ENCODE measurements around the gene PDE3A. TPM values are rescaled to one million over a fixed set of nuclear protein-coding genes. Genes with fewer than 3 reads are reported as not detected.
A peak's percentile ranks its signal among the peaks of the same experiment; 100 is the strongest.
"Not testable (repeated sequence)": the region's sequence is repeated elsewhere in the genome, so short reads cannot be mapped to it uniquely, and the experiment has no call there.

PDE3A gene
- total RNA-seq, 6 experiments from 2014 or later: 0.02 to 0.07 (median 0.03) TPM; not detected in 3

DNA sequence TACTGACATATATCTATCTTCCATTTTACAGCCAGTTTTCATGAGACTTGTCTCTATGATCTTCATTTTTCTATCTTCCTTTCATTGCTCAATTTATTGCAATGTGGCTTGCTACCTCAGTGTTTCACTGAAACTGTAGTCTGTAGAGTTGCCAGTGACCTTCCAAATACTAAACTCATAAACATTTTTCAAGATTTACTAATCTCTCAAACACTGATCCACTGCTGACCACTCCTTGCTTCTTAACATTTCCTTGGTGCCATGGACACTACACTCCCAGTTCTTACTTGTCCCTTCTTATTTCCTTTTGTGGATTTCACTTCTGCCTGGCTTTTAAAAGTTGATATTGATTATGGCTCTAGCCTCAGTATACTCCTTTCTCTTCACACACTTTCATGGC lies 231.4 kb downstream of the PDE3A start:
- Mint-ChIP-seq H3K36me3 (ENCODE audit: low read depth) (no peaks in the 10 kb centered on the region), H3K27me3 (ENCODE audit: insufficient read depth) (no peaks in the 10 kb centered on the region), H3K27ac (no peak overlapping the region), H3K9me3 (no peaks in the 10 kb centered on the region), H3K4me1 (ENCODE audit: low read depth) (peaks cover 19% of the 10 kb centered on the region), H3K4me3 (no peak overlapping the region)
- no peak for DNase-seq
- TF ChIP-seq, protein P1, sequence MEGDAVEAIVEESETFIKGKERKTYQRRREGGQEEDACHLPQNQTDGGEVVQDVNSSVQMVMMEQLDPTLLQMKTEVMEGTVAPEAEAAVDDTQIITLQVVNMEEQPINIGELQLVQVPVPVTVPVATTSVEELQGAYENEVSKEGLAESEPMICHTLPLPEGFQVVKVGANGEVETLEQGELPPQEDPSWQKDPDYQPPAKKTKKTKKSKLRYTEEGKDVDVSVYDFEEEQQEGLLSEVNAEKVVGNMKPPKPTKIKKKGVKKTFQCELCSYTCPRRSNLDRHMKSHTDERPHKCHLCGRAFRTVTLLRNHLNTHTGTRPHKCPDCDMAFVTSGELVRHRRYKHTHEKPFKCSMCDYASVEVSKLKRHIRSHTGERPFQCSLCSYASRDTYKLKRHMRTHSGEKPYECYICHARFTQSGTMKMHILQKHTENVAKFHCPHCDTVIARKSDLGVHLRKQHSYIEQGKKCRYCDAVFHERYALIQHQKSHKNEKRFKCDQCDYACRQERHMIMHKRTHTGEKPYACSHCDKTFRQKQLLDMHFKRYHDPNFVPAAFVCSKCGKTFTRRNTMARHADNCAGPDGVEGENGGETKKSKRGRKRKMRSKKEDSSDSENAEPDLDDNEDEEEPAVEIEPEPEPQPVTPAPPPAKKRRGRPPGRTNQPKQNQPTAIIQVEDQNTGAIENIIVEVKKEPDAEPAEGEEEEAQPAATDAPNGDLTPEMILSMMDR (IDR thresholded peaks at IDR 0.05): no peak

DNA sequence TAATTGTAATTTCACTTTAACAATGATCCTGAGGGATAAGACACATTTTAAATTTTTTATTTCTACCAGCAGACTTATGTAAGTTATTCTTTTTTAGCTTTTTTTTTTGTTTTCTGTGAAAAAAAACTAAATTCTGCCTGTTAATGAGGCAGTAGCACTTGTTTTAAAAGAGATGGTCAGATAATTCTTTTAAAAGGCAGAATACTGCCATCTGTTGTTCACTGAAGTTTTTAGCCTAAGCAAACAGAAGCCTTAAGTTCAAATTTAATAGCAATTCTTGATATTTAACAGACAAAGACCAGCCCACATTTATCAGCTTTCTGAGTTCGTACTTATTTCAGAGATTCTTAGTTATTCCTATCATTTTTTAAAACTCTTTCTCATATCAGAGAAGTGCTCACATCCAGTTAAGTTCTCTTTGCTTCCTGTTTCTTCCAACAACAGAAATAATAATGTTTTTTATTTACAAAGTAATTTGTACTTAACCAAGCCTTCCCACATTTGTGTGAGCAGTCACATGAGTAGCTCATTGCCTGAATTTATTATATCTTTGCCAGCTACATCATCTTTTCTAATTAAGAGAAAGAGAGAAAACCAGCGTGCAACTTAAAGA lies 233.4 kb downstream of the PDE3A start:
- DNase-seq: peak; percentile 42
- TF ChIP-seq, protein P1 (IDR thresholded peaks at IDR 0.05): peak; percentile 79
- Mint-ChIP-seq H3K27me3 (ENCODE audit: insufficient read depth) (no peaks in the 10 kb centered on the region), H3K9me3 (no peaks in the 10 kb centered on the region), H3K4me3 (no peak overlapping the region), H3K4me1 (ENCODE audit: low read depth) (peaks cover 19% of the 10 kb centered on the region), H3K36me3 (ENCODE audit: low read depth) (no peaks in the 10 kb centered on the region), H3K27ac (no peak overlapping the region)

DNA sequence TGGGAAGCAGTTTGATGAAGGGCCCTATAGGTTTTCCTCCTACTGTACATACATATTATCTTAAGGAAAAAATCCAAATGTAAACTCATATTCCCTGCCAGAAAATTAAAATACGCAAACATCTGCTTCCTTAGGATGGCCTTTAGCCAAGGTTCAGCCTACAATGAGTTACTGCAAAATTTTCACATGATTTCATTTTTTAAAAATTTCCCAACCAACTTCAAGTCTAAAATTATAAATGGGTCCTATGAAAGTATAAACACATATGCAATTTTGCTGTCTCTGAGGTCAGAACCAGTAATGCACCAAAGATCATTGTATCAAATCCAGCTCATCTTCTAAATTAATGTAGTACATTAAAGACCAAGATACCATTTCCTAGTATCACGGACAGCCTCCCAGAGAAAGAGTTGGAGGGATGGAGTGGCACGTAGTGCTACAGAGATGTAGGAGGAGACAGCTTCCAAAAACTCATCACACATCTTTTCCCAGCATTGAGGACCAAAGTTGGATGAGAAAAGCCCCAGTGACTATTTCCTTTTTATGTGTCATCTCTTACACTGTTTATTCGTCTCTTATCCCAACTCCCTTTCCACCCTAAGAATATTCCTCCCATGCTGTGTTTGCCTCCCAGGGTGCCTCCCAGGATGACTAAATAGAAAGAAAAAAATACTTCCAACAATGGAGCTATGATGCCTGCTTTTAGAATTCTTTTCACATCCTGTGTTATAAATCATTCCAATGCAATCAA lies 234.5 kb downstream of the PDE3A start:
- TF ChIP-seq, protein P1 (IDR thresholded peaks at IDR 0.05): no peak
- Mint-ChIP-seq H3K36me3 (ENCODE audit: low read depth) (no peaks in the 10 kb centered on the region), H3K4me3 (peak overlapping the region; percentile 49; the same call in 1 of the 2 replicates), H3K9me3 (no peaks in the 10 kb centered on the region), H3K27me3 (ENCODE audit: insufficient read depth) (no peaks in the 10 kb centered on the region), H3K27ac (peak overlapping the region; percentile 53), H3K4me1 (ENCODE audit: low read depth) (peaks cover 20% of the 10 kb centered on the region)
- peak; percentile 33 for DNase-seq

DNA sequence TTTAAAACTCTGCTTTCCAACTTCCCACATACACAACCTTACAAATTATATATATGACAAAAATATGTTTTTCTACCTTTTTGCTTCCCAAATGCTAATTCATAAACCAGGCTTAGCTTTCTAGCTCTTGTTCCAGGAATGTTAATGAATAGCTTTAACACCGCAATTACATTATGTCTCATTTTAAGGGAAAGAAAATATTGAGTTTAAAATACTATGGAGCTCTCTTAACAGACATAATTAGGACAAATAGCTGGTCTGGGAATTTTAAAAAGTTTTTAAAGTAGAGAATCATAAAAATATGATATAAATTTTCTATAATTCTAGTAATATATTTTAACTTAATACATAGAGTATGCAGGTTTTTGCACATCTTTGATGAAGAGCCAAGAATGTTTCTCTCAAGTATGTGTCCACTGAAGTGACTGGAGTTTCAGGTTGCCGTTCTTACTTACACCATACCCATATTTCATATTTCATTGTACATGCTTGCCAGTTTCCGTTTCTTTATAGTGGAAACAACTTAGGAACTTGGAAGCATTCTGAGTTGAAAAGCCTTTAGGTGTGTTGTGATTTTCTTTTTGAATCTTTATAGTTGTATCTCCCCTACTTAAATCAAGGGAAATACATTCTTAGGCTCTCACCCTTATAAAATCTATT lies 236.2 kb downstream of the PDE3A start:
- H3K4me1 Mint-ChIP-seq (ENCODE audit: low read depth): peaks cover 26% of the 10 kb centered on the region
- no peak overlapping the region for H3K4me3 Mint-ChIP-seq
- DNase-seq: no peak
- no peaks in the 10 kb centered on the region for H3K9me3 Mint-ChIP-seq
- H3K27me3 Mint-ChIP-seq (ENCODE audit: insufficient read depth): no peaks in the 10 kb centered on the region
- TF ChIP-seq, protein P1 (IDR thresholded peaks at IDR 0.05): no peak
- H3K36me3 Mint-ChIP-seq (ENCODE audit: low read depth): no peaks in the 10 kb centered on the region
- no peak overlapping the region for H3K27ac Mint-ChIP-seq

DNA sequence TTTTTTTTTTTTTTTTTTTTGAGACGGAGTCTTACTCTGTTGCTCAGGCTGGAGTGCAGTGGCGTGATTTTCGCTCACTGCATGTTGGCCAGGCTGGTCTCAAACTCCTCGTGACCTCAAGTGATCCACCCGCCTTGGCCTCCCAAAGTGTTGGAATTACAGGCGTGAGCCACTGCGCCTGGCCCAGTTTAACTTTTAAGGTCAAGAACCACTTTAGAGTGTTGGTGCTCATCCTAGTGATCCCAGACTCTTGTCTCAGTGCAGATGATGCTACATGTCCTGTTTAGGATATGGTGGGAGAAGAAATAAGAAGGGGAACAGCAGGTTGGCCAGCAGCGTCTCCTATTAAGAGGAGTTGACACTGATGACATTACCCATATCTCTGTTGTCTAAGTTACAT lies 246.7 kb downstream of the PDE3A start:
- not testable (repeated sequence) for DNase-seq; H3K9me3 Mint-ChIP-seq; H3K36me3 Mint-ChIP-seq (ENCODE audit: low read depth); H3K27ac Mint-ChIP-seq; H3K27me3 Mint-ChIP-seq (ENCODE audit: insufficient read depth); H3K4me3 Mint-ChIP-seq
- peaks cover 12% of the 10 kb centered on the region; the same call in 1 of the 2 replicates for H3K4me1 Mint-ChIP-seq (ENCODE audit: low read depth)

DNA sequence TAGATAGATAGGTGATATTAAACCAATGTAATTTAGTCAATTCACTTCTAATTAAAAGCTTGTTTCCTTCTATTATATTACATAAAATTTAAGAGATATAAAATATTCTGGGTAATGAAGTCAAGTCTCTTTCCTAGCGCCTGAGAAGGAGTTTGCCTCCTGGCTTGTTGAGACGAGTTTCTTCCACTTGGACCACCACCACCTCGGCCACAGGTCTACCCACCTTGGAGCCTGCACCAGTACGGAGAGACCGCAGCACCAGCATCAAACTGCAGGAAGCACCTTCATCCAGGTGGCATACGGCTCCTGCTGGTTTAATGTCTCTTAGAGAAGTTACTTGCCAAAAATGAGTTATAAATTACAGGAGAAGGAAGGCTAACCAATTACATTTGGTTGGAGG lies 247.8 kb downstream of the PDE3A start:
- H3K4me1 Mint-ChIP-seq (ENCODE audit: low read depth): peaks cover 7% of the 10 kb centered on the region; the same call in 1 of the 2 replicates
- no peak for DNase-seq
- H3K27me3 Mint-ChIP-seq (ENCODE audit: insufficient read depth): peaks cover 2% of the 10 kb centered on the region; the same call in 1 of the 2 replicates
- TF ChIP-seq, protein P1 (IDR thresholded peaks at IDR 0.05): no peak
- no peaks in the 10 kb centered on the region for H3K9me3 Mint-ChIP-seq
- no peak overlapping the region for H3K4me3 Mint-ChIP-seq
- H3K36me3 Mint-ChIP-seq (ENCODE audit: low read depth): no peaks in the 10 kb centered on the region
- no peak overlapping the region for H3K27ac Mint-ChIP-seq

Data from HFFc6 (cell line).